Measurements from ENCODE around the gene MGME1.

MGME1 gene

GRCh38 chr20:17960927-17961586 lies 7.8 kb upstream of the MGME1 start:
- no peak for DNase-seq

- no peak for DNase-seq
These were observed 7.3 kb upstream of the MGME1 start for GRCh38 chr20:17961587-17961940.

GRCh38 chr20:17963114-17963897 lies 5.5 kb upstream of the MGME1 start:
- no peak for DNase-seq

GRCh38 chr20:17964073-17964472 lies 4.7 kb upstream of the MGME1 start:
- DNase-seq: no peak

DNA sequence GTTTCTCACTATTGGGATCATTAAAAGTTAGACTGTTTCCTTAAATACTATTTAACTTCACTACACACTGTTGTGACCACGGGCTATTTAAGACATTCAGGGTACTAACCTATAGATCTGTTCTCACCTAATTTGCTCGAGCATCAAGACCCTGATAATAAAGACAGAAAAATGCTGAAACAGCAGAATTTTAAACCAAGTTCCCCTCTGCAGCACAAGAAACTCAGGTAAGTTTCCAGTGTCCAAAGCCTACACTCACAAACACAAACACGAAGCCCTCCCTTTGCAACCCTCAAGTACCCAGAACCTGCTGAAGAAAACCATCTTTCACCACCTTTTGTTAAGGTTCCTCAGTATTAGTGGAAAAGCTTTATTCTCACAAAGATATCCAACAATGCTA lies 4.2 kb upstream of the MGME1 start:
- DNase-seq: no peak

DNA sequence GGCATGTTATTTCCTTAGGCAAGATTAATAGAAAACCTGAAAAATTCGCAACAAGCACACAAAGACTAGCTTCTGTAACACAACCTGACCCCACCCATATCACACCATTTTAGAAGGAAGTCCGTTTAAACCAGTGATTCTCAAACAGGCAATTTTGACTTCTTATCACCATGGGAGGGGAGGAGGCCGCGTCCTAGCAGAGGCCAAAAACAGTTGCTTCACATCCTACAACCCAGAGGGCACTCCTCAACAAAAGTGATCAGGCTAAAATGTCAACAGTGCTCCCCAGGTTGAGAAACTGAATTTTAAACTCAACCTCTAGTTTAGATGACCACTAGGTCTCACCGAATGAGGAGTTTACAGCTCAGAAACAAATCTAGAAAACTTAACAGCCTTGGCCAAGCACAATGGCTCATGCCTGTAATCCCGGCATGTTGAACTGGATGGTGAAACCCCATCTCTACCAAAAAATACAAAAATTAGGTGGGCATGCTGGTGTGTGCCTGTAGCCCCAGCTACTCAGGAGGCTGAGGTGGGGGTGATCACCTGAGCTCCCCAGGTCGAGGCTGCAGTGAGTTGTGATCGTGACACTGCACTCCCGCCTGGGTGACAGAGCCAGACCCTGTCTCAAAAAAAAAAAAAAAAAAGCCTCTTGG lies 3.6 kb upstream of the MGME1 start:
- DNase-seq: no peak

- DNase-seq: peak in 1 of 2 experiments; percentile 52
These were observed 2.1 kb upstream of the MGME1 start for GRCh38 chr20:17966432-17967310.

- DNase-seq: peak in 1 of 2 experiments; percentile 55
These were observed 1.1 kb upstream of the MGME1 start for GRCh38 chr20:17967521-17968365.

DNA sequence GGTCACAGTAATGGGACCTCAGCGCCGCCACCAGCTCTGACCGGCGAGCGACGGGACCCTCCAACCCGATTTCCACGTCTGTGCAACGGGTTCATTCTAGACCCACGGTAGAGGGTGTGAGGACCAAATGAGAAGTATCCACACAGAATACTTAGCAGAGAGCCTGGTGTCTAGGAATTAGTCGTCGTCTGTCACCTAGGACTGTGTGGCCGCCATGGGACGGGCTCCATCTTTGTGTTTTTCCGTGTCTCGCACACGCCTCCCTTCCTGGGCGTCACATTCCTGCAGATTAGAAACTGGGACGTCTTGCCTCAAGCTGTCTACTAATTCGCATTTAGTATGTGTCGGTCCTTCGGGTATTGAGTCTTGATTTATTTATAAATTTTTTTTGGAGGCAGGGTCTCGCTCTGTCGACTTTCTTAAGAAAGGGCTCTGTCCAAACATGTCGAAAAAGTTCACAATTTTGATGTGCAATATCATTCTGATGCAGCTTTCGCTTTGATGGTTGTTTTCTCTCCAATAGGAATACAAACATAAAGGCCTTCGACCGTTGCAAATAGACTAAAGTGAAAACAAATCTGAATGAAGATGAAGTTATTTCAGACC lies 563 bp downstream of the MGME1 start:
- DNase-seq: peak; percentile 51 to 63

GRCh38 chr20:17969884-17970409 lies 1.1 kb downstream of the MGME1 start:
- peak; percentile 14 to 40 for DNase-seq

DNA sequence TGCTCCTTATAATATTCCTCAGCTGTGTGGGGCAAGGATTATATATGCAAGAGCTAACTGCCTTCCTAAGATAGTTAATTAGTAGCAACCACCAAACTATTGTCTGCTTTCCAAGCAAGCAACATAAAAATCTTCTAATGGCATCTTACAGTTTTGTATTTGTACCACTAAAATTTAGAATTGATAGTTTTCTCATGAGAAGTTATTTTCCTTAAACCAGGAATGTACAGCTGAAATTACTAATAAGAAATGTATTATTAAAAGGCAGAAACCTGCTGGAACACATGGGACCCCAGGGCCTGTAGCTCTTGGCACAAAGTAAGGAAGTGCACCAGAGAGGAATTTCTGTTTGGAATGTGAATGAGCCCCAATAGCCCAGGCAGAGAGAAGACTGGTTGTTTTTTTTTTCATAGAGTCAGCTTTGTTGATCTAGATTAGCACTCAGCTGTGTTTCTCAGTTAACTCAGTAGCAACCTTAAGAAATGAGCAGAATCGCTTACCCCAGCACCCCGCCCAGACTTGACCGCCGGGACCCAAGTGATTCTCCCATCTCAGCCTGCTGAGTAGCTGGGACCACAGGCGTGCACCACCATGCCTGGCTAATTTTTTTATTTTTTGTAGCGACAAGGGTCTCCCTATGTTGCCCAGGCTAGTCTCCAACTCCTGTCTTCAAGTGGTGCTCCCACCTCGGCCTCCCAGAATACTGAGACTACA lies 2.6 kb downstream of the MGME1 start:
- peak in 1 of 2 experiments; percentile 34 for DNase-seq

DNA sequence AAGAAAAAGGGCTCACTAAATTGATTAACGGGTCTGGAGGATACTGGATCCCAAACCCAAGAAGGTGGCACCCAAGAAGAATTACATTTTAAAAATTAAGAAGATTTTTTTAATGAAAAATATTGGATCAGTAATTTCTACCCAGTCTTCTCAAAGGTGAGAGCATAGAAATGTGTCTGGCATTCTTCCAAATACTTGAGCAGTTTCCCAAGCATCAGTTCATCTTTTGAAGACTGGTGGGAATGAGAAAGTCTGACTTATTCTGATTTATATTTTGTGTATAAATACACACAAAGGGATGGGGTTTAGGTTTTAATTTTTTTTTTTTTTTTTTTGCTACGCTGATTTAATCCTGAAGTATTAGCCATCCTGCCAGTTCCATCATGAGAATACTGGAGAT lies 3.3 kb downstream of the MGME1 start:
- peak in 1 of 2 experiments; percentile 41 for DNase-seq

DNA sequence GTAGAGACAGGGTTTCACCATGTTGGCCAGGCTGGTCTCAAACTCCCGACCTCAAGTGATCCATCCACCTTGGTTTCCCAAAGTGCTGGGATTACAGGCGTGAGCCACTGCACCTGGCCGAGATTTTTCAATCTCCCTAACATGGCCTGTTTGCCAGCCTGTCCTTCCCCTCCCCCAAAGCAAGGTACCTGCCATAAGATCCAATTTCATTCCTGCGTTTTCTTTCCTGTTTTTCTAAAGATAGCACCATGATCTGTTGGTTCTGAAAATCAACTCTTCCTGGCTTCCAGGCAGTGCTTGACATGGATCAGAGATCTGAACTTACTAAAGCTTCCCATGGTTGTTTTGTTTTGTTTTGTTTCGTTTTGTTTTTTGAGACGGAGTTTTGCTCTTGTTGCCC lies 7.5 kb downstream of the MGME1 start:
- DNase-seq: no peak

DNA sequence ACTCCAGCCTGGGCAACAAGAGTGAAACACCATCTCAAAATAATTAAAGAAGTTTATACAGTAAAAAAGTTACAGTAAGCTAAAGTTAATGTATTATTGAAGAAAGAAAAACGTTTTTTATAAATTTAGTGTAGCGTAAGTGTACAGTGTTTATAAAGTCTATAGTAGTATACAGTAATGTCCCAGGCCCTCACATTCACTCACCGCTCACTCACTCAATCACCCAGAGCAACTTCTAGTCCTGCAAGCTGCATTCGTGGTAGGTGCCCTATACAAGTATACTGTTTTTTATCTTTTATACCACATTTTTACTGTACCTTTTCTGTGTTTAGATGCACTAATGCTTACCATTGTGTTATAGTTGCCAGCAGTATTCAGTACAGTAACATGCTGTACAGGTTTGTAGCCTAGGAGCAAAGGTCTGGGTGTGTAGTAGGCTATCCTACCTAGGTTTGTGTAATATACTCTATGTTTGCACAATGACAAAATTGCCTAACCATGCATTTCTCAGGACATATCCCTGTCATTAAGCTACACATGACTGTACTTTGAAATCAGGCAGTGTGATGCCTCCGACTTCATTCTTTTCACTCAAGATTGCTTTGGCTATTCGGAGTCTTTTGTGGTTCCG lies 16.7 kb downstream of the MGME1 start:
- DNase-seq: no peak

GRCh38 chr20:17987988-17988387 lies 19.2 kb downstream of the MGME1 start:
- DNase-seq: no peak

- DNase-seq: no peak
These were observed 21.6 kb downstream of the MGME1 start for GRCh38 chr20:17990278-17990972.

DNA sequence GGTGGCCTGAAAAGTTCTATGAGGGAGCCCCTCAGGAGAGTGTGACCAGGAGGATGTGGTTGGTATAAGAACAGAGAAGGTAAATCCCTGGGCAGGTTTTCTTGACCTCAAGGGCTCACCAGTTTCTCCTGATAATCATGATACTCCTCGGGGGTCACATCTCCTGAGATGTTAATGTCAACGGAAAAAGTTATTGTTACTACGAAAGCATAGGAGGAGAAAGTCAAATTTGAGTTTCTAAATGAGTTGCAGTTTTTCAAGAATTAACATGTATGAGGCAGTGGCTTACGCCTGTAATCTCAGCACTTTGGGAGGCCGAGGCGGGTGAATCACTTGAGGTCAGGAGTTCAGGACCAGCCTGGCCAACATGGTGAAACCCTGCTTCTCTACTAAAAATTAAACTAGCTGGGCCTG lies 23.4 kb downstream of the MGME1 start:
- no peak for DNase-seq

GRCh38 chr20:17992847-17993513 lies 24.2 kb downstream of the MGME1 start:
- no peak for DNase-seq

- no peak for DNase-seq
These were observed 24.7 kb downstream of the MGME1 start for GRCh38 chr20:17993546-17993945.

Measured in NCI-H524 (cell line).